COLO668 (cell line): ENCODE measurements around the gene ATP2C2.

Experiments used
- DNase-seq: peaks from one replicate; lab custom pipeline; 2025; ENCODE audit not compliant: unreplicated experiment; lab: John Stamatoyannopoulos, UW

The ATP2C2 gene

DNA sequence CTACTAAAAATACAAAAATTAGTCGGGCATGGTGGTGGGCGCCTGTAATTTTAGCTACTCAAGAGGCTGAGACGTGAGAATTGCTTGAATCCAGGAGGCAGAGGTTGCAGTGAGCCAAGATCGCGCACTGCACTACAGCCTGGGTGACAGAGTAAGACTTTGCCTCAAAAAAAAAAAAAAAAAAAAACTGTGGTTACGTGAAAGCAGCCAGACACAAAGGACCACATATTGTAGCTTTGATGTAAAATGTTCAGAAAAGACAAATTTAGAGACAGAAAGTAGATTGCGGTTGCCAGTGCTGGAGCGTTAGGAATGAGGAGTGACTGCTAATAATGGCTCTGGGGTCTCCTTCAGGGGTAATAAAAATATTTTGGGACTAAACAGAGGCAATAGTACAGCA is 140.2 kb downstream of the ATP2C2 start:
- DNase-seq: no peak

DNA sequence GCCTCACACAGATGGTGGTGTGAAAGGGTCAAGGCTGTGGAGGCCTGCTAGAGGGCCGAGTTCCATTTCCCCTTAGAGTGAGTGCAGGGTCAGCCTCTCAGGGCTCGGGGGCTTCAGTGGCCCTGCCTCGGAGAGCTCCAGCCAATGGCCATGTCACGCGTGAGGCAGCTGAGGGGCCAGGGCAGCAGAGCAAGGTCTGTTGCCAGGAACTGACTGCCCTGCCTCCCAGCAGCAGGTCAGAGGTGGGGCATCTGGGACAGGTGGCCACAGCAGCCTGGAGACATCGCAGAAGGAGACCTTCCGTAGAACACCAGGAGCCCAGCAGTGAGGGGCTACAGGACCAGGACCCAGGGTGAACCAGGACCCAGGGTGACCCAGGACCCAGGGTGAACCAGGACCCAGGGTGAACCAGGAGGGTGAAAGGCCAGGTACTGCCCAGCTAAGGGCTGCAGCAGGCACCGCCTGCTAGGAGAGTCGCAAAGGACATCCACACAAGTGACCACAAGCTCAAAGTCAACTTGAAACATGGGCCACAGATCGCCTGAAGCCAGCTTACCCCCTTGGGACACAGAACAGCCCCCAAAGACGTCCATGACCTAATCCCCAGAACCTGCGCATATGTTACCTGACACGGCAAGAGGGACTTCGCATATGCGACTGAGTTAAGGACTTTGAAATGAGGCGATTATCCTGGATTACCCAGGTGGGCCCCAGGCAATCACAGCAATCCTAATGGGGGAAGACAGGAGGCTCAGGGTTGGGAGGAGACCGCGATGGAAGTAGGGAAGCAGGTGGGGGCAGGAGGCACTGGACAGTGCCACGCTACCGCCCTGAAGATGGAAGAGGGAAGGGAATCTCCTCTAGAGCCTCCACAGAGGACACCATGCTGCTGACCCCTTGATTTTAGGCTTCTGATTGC is 141.0 kb downstream of the ATP2C2 start:
- DNase-seq: no peak

DNA sequence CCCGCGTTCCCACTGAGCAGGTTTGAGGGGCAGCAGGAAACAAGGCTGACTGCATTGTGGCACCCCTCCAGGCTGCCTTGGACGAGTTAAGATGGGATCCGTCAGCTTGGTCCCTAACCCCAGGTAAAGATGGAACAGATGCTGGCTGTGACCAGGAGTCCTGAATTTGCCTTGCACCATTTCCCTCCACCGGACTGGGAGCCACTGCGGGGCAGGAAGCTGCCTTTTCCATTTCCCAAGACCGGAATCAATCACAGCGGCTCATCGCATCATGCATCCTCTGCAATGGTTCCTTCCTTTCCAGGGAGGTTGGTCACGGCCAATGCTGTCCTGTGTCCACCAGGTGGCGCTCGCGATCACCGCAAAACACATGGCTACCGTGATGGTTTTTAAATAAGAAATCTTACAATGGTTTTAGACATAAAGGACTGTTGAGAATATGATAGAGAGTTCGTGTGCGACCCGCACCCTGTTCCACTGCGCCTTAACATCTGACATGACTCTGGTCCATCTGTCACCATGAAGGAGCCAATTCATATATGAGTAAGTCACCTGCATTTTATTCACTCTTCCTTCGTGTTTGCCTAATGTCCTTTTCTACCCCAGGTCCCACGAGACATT is 143.0 kb downstream of the ATP2C2 start:
- DNase-seq: peak; percentile 80

DNA sequence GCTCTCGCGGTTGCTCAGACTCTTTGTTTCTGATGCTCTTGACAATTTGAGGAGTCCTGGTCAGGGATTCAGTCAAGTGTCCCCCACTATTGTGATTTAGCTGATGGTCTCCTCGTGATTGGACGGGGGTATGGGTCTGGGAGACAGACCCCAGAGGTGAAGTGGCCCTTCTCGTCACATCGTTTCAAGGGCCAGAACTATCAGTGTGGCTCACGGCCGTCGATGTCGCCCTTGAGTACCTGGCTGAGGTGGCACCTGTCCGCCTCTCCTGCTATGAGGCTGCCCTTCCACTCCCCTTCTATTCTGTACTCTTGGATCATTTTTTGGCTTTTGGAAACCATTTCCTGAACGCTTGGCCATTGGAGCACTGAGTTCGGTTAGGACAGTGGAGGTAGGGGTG is 143.5 kb downstream of the ATP2C2 start:
- DNase-seq: no peak

DNA sequence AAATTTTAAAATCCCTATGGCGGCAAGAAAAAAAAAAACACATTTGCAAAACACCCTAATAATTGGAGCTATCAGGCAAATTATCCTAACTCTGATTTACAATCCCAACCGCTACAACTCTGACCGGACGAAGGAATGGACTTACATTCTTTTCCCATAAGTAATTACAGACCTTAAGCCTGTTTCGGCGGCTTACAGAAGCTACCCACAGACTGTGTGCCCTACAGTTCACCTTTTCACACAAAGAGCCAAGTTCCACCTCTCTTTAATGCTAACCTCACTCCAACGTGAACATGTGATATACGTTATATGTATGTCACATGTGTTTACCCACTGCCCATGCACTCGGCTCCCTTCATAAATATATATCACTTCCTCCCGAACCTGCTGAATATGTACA is 144.8 kb downstream of the ATP2C2 start:
- DNase-seq: no peak

DNA sequence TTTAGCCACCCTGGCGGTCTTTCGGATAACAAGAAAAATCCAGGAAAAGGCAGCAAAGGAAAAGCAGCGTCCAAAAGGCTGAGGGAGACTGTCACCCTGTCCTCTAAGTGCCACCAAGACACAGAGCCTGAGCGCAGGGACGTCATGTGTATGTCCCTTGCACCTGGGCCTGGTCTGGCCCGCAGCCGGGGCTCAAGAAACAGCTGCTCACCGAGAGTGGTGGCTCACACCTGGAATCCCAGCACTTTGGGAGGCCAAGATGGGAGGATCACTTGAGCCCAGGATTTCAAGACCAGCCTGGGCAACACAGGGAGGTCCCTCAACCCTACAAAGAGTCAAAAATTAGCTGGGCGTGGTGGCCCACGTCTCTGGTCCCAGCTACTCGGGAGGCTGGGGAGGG is 145.3 kb downstream of the ATP2C2 start:
- no peak for DNase-seq
